ENCODE data around the gene CD4. TPM values are rescaled to one million over a fixed set of nuclear protein-coding genes. Genes with fewer than 3 reads are reported as not detected.
A peak's percentile ranks its signal among the peaks of the same experiment; 100 is the strongest.

Gene CD4
- total RNA-seq, 1 experiment from 2014 or later, result 0.42 TPM

- H3K4me1 ChIP-seq (ENCODE audit: control insufficient read depth in 1 of 2, insufficient read depth in 2 of 2, low read length in 2 of 2), result peaks cover 15 to 31% of the 10 kb centered on the region in 2 experiments
- peak within 1 kb of the TSS; percentile 85 for H2AFZ ChIP-seq (ENCODE audit: low read depth, low read length, poor library complexity, severe bottlenecking)
- CTCF ChIA-PET, result interaction anchor here (0.6 to 3.4 kb wide), 13 partner anchors 17 to 128 kb away, joined by 3 to 38 read pairs (median 5); partner anchors contain the start of genes COPS7A, MLF2, P3H3 and SPSB2
These were observed 62.8 kb downstream of the CD4 start, which contains the start of gene USP5 for GRCh38 chr12:6851921-6852650. USP5 (plus strand) TSS chr12:6852150; CDS start chr12:6852180, 30 bp downstream.

More at GRCh38 chr12:6851921-6852650, 62.8 kb downstream of the CD4 start, which contains the start of gene USP5:
- intact Hi-C loops (cut with micrococcal nuclease), result loop anchor here (5.0 kb wide), 1 partner anchor 245 kb away; the partner anchor contains the start of gene CHD4
- ATAC-seq, result peak; percentile 81
- Histone ChIP-seq H3K4me2 (ENCODE audit: low read length) (peak within 1 kb of the TSS; percentile 100), H3K27ac (ENCODE audit: low read depth, low read length) (peak within 1 kb of the TSS; percentile 77), H4K20me1 (ENCODE audit: insufficient read depth) (no peaks in the 10 kb centered on the region), H3K36me3 (ENCODE audit: control insufficient read depth in 1 of 2, insufficient read depth in 2 of 2, low read length in 2 of 2) (peaks cover 31 to 48% of the 10 kb centered on the region in 2 experiments; a peak in 3 of 4 replicates), H3K9me2 (ENCODE audit: insufficient read depth) (no peaks in the 10 kb centered on the region), H3K4me3 (replicated peaks in 1 of 2; ENCODE audit: low read depth in 1 of 2, low read length in 2 of 2) (peak within 1 kb of the TSS; percentile 67 to 94), H3K79me2 (ENCODE audit: insufficient read depth, low read length) (peaks cover 49% of the 10 kb centered on the region), H3K9me3 (ENCODE audit: control insufficient read depth in 1 of 2, insufficient read depth in 1 of 2, low read depth in 1 of 2, low read length in 2 of 2) (no peaks in the 10 kb centered on the region), H3K9ac (ENCODE audit: low read length) (peak within 1 kb of the TSS; percentile 89), H3K27me3 (ENCODE audit: insufficient read depth, low read length) (no peaks in the 10 kb centered on the region)
- ChIA-PET POLR2A (interaction anchor here (0.6 to 8.9 kb wide), 19 partner anchors 9 to 638 kb away, joined by 3 to 186 read pairs (median 8); partner anchors contain the start of genes C12orf57, COPS7A, GAPDH and GNB3), RAD21 (ENCODE audit: low non-redundant PET in 1 of 2, low total read pairs in 2 of 2, uncharacterized antibody in 2 of 2, unreplicated experiment in 2 of 2) (interaction anchor here in 1 of 2 experiments (1.5 kb wide), 1 partner anchor 21 kb away, joined by 5 read pairs; the partner anchor contains the start of gene SPSB2)
- BruUV-seq (replicated peaks), result TSS peak; percentile 77
- DNase-seq (ENCODE audit: low read depth, low spot score), result peak; percentile 100
- TF ChIP-seq CTCF (IDR thresholded peaks at IDR 0.05 in 2 of 3, conservative IDR thresholded peaks at IDR 0.05 in 1 of 3; ENCODE audit: borderline replicate concordance in 1 of 3, insufficient read depth in 1 of 3, low read depth in 2 of 3, low read length in 2 of 3) (no peak), FOSL1 (IDR thresholded peaks at IDR 0.05; ENCODE audit: low read depth) (no peak), EGR1 (IDR thresholded peaks at IDR 0.05; ENCODE audit: low read depth) (no peak), SP1 (IDR thresholded peaks at IDR 0.05; ENCODE audit: low read depth) (no peak), CEBPB (IDR thresholded peaks at IDR 0.05; ENCODE audit: low read depth) (no peak), CBX3 (IDR thresholded peaks at IDR 0.05; ENCODE audit: low read depth) (no peak), POLR2AphosphoS5 (IDR thresholded peaks at IDR 0.05; ENCODE audit: low read depth, low read length) (peak; percentile 77), SIN3A (IDR thresholded peaks at IDR 0.05; ENCODE audit: low read depth) (no peak), JUND (IDR thresholded peaks at IDR 0.05) (no peak), EZH2phosphoT487 (IDR thresholded peaks at IDR 0.05; ENCODE audit: borderline replicate concordance) (no peak), ZNF274 (IDR thresholded peaks at IDR 0.05; ENCODE audit: low read depth, low read length) (no peak), ZBTB33 (IDR thresholded peaks at IDR 0.05; ENCODE audit: extremely low read depth, insufficient replicate concordance, low read length) (peak; percentile 37), YY1 (IDR thresholded peaks at IDR 0.05; ENCODE audit: extremely low read depth, insufficient replicate concordance, low read depth, low read length) (peak; percentile 81), TCF7L2 (IDR thresholded peaks at IDR 0.05; ENCODE audit: borderline replicate concordance, extremely low read depth, insufficient read depth, insufficient read length) (peak; percentile 59), ZFX (IDR thresholded peaks at IDR 0.05) (peak; percentile 97; the same call in 1 of the 2 replicates), EZH2 (IDR thresholded peaks at IDR 0.05) (no peak), ELF1 (IDR thresholded peaks at IDR 0.05; ENCODE audit: borderline replicate concordance, low read depth) (no peak)
- TF ChIP-seq, protein P1, sequence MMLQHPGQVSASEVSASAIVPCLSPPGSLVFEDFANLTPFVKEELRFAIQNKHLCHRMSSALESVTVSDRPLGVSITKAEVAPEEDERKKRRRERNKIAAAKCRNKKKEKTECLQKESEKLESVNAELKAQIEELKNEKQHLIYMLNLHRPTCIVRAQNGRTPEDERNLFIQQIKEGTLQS (IDR thresholded peaks at IDR 0.05), result no peak
